K562 (cell line): ENCODE results near the gene DUXB. TPM values are rescaled to one million over a fixed set of nuclear protein-coding genes. Genes with fewer than 3 reads are reported as not detected.
A peak's percentile ranks its signal among the peaks of the same experiment; 100 is the strongest.

Source experiments
- ARID1B ChIP-seq: fragments of 450-650 bp; IDR thresholded peaks from 2 replicates; pipeline ENCODE4 v1.6.1; 2016; ENCODE audit warnings: antibody characterized with exemption, mild to moderate bottlenecking, inconsistent platforms
- BRCA1 ChIP-seq, 2 experiments: fragments of 450-650 bp in 1 of 2; sonication (generic) in 1 of 2; formaldehyde crosslinking in 1 of 2; IDR thresholded peaks; 2 replicates each; pipeline versions ENCODE4 v1.5.0 to v1.6.1; 2017 to 2020; ENCODE audit warnings: mild to moderate bottlenecking in 1 of 2, missing genetic modification reagents in 1 of 2
- BRD9 ChIP-seq: fragments of 450-650 bp; IDR thresholded peaks from 2 replicates; pipeline ENCODE4 v1.6.1; 2018; ENCODE audit warnings: low read depth; ENCODE audit not compliant: partially characterized antibody
- EHMT2 ChIP-seq: fragments of 450-650 bp; IDR thresholded peaks from 2 replicates; pipeline ENCODE4 v1.6.1; 2018; ENCODE audit warnings: antibody characterized with exemption
- EP300 ChIP-seq: IDR thresholded peaks from 2 replicates; pipeline ENCODE4 v1.6.1; 2012; ENCODE audit warnings: low read length, improper control_type of control experiment
- HCFC1 ChIP-seq: IDR thresholded peaks from 2 replicates; pipeline ENCODE4 v1.6.1; 2012; ENCODE audit warnings: low read depth, low read length, improper control_type of control experiment
- HEY1 ChIP-seq: fragments of 250-450 bp; sonication (Bioruptor Pico); IDR thresholded peaks from 2 replicates; pipeline ENCODE4 v1.5.0; 2020; ENCODE audit warnings: mild to moderate bottlenecking, moderate library complexity, borderline replicate concordance
- HNRNPLL ChIP-seq: fragments of 200-400 bp; formaldehyde crosslinking; IDR thresholded peaks from 2 replicates; pipeline ENCODE4 v1.6.1; 2017; ENCODE audit warnings: low read length, low read depth, mild to moderate bottlenecking; ENCODE audit not compliant: poor library complexity, severe bottlenecking
- TRIM28 ChIP-seq: fragments of 450-650 bp; IDR thresholded peaks from 2 replicates; pipeline ENCODE4 v1.6.1; 2017
- ZC3H4 ChIP-seq: sonication (generic); formaldehyde crosslinking; IDR thresholded peaks from 2 replicates; pipeline ENCODE4 v1.9.0; 2021; ENCODE audit warnings: missing genetic modification reagents, borderline replicate concordance
- ZNF253 ChIP-seq: fragments of 250-450 bp; sonication (Bioruptor Pico); conservative IDR thresholded peaks from 2 replicates; pipeline ENCODE4 v1.6.1; 2021; ENCODE audit warnings: mild to moderate bottlenecking
- ZNF408 ChIP-seq: fragments of 250-450 bp; sonication (Bioruptor Pico); IDR thresholded peaks from 2 replicates; pipeline ENCODE4 v1.4.0; 2020; ENCODE audit warnings: low read depth, mild to moderate bottlenecking, moderate library complexity
- ZNF717 ChIP-seq: fragments of 250-450 bp; sonication (Bioruptor Pico); IDR thresholded peaks from 2 replicates; pipeline ENCODE4 v1.5.0; 2021
- polyA plus RNA-seq, 8 experiments: library from polyadenylated mRNA; depleted of rRNA in 4 of 8; stranded (reverse) in 5 of 8; unstranded in 3 of 8; fragments of >200 nt; fragmentation: Nextera tagmentation in 2 of 8; fragmentation: Illumina TruSeq in 1 of 8; extraction: Ambion mirVana in 2 of 8; extraction: Trizol in 1 of 8; gene quantifications; 2 replicates each; pipeline versions ENCODE4 v1.2.1 to v1.2.3, GENCODE V29; 2011 to 2014; ENCODE audit warnings: inconsistent platforms in 1 of 8, missing spikeins in 1 of 8
- total RNA-seq, 7 experiments: library from RNA; depleted of rRNA in 6 of 7; stranded (reverse); fragments of >200 nt in 6 of 7; fragmentation: Illumina TruSeq in 2 of 7; extraction: Trizol in 2 of 7; gene quantifications; 2 replicates each; pipeline versions ENCODE4 v1.2.1 to v1.2.3, GENCODE V29; 2011 to 2021; ENCODE audit warnings: low replicate concordance in 1 of 7
- TF ChIP-seq, protein P1 (sequence below): fragments of 450-650 bp; formaldehyde crosslinking; conservative IDR thresholded peaks from 2 replicates; pipeline ENCODE4 v1.4.0; 2022; ENCODE audit warnings: mild to moderate bottlenecking, missing genetic modification characterization
- TF ChIP-seq, protein P2 (sequence below): fragments of 200-800 bp; sonication (Bioruptor generic); IDR thresholded peaks from 2 replicates; pipeline ENCODE4 v1.6.1; 2017; ENCODE audit warnings: missing genetic modification characterization, missing compliant biosample characterization
- TF ChIP-seq, protein P3 (sequence below): fragments of 450-650 bp; formaldehyde crosslinking; IDR thresholded peaks from 2 replicates; pipeline ENCODE4 v1.4.0; 2020; ENCODE audit warnings: mild to moderate bottlenecking
- TF ChIP-seq, protein P4 (sequence below): fragments of 200-800 bp; sonication (Bioruptor generic); IDR thresholded peaks from 2 replicates; pipeline ENCODE4 v1.6.1; 2016; ENCODE audit warnings: missing genetic modification characterization, missing compliant biosample characterization
- TF ChIP-seq, protein P5 (sequence below): fragments of 450-650 bp; IDR thresholded peaks from 2 replicates; pipeline ENCODE4 v1.6.1; 2016; ENCODE audit warnings: borderline replicate concordance

DUXB gene
- total and polyA plus RNA-seq, 9 of the 15 experiments (the other 6 are each of a cell fraction or from before 2014, with no cell fraction given), result not detected

DNA sequence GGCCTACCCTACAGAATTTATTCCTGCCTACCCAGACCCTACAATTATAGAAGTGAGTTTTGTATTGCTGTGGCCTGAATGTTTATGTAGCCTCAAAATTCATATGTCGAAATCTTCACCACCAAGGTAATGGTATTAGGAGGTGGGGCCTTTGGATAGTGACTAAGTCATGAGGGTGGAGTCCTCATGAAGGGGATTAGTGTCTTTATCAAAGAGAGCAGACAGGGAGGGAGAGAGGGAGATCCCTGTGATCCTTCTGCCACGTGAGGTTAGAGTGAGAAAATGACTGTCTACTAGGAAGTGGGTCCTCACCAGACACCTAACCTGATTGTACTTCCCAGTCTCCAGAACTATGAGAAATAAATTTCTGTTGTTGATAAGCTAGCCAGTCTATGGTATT is 981 bp upstream of the DUXB start (continued):
- TF ChIP-seq, protein P1, sequence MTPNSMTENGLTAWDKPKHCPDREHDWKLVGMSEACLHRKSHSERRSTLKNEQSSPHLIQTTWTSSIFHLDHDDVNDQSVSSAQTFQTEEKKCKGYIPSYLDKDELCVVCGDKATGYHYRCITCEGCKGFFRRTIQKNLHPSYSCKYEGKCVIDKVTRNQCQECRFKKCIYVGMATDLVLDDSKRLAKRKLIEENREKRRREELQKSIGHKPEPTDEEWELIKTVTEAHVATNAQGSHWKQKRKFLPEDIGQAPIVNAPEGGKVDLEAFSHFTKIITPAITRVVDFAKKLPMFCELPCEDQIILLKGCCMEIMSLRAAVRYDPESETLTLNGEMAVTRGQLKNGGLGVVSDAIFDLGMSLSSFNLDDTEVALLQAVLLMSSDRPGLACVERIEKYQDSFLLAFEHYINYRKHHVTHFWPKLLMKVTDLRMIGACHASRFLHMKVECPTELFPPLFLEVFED, result no peak
- TF ChIP-seq, protein P2, sequence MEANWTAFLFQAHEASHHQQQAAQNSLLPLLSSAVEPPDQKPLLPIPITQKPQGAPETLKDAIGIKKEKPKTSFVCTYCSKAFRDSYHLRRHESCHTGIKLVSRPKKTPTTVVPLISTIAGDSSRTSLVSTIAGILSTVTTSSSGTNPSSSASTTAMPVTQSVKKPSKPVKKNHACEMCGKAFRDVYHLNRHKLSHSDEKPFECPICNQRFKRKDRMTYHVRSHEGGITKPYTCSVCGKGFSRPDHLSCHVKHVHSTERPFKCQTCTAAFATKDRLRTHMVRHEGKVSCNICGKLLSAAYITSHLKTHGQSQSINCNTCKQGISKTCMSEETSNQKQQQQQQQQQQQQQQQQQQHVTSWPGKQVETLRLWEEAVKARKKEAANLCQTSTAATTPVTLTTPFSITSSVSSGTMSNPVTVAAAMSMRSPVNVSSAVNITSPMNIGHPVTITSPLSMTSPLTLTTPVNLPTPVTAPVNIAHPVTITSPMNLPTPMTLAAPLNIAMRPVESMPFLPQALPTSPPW (CRISPR knock-in tag), result no peak
- TF ChIP-seq ZC3H4 (CRISPR knock-in tag), result no peak
- TF ChIP-seq, protein P3, sequence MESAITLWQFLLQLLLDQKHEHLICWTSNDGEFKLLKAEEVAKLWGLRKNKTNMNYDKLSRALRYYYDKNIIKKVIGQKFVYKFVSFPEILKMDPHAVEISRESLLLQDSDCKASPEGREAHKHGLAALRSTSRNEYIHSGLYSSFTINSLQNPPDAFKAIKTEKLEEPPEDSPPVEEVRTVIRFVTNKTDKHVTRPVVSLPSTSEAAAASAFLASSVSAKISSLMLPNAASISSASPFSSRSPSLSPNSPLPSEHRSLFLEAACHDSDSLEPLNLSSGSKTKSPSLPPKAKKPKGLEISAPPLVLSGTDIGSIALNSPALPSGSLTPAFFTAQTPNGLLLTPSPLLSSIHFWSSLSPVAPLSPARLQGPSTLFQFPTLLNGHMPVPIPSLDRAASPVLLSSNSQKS (CRISPR knock-in tag), result no peak
- TF ChIP-seq ARID1B, result peak; percentile 90
- no peak for TF ChIP-seq ZNF408 (CRISPR knock-in tag)
- no peak for TF ChIP-seq TRIM28
- TF ChIP-seq HEY1, result no peak
- TF ChIP-seq, protein P4, sequence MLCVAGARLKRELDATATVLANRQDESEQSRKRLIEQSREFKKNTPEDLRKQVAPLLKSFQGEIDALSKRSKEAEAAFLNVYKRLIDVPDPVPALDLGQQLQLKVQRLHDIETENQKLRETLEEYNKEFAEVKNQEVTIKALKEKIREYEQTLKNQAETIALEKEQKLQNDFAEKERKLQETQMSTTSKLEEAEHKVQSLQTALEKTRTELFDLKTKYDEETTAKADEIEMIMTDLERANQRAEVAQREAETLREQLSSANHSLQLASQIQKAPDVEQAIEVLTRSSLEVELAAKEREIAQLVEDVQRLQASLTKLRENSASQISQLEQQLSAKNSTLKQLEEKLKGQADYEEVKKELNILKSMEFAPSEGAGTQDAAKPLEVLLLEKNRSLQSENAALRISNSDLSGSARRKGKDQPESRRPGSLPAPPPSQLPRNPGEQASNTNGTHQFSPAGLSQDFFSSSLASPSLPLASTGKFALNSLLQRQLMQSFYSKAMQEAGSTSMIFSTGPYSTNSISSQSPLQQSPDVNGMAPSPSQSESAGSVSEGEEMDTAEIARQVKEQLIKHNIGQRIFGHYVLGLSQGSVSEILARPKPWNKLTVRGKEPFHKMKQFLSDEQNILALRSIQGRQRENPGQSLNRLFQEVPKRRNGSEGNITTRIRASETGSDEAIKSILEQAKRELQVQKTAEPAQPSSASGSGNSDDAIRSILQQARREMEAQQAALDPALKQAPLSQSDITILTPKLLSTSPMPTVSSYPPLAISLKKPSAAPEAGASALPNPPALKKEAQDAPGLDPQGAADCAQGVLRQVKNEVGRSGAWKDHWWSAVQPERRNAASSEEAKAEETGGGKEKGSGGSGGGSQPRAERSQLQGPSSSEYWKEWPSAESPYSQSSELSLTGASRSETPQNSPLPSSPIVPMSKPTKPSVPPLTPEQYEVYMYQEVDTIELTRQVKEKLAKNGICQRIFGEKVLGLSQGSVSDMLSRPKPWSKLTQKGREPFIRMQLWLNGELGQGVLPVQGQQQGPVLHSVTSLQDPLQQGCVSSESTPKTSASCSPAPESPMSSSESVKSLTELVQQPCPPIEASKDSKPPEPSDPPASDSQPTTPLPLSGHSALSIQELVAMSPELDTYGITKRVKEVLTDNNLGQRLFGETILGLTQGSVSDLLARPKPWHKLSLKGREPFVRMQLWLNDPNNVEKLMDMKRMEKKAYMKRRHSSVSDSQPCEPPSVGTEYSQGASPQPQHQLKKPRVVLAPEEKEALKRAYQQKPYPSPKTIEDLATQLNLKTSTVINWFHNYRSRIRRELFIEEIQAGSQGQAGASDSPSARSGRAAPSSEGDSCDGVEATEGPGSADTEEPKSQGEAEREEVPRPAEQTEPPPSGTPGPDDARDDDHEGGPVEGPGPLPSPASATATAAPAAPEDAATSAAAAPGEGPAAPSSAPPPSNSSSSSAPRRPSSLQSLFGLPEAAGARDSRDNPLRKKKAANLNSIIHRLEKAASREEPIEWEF (CRISPR knock-in tag), result no peak
- no peak for TF ChIP-seq ZNF253
- TF ChIP-seq HCFC1, result no peak
- no peak for TF ChIP-seq HNRNPLL
- TF ChIP-seq ZNF717 (CRISPR knock-in tag), result no peak
- no peak for TF ChIP-seq BRCA1 (IDR thresholded peaks at IDR 0.05)
- no peak for TF ChIP-seq BRCA1 (CRISPR knock-in tag; IDR thresholded peaks at IDR 0.05)
- TF ChIP-seq BRD9, result no peak
- no peak for TF ChIP-seq EHMT2
- peak; percentile 74 for TF ChIP-seq EP300
- TF ChIP-seq, protein P5, sequence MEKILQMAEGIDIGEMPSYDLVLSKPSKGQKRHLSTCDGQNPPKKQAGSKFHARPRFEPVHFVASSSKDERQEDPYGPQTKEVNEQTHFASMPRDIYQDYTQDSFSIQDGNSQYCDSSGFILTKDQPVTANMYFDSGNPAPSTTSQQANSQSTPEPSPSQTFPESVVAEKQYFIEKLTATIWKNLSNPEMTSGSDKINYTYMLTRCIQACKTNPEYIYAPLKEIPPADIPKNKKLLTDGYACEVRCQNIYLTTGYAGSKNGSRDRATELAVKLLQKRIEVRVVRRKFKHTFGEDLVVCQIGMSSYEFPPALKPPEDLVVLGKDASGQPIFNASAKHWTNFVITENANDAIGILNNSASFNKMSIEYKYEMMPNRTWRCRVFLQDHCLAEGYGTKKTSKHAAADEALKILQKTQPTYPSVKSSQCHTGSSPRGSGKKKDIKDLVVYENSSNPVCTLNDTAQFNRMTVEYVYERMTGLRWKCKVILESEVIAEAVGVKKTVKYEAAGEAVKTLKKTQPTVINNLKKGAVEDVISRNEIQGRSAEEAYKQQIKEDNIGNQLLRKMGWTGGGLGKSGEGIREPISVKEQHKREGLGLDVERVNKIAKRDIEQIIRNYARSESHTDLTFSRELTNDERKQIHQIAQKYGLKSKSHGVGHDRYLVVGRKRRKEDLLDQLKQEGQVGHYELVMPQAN, result no peak
